Esophagus muscularis mucosa (tissue), 4 donors: ENCODE measurements around the gene ADGRL4. TPM values are rescaled to one million over a fixed set of nuclear protein-coding genes. Genes with fewer than 3 reads are reported as not detected.
"Not testable (repeated sequence)": the region's sequence is repeated elsewhere in the genome, so short reads cannot be mapped to it uniquely, and the experiment has no call there.

Experiments
- DNase-seq: peaks from one replicate; pipeline ENCODE4 v3.0.0-alpha.2; 2017; ENCODE audit errors: extremely low spot score
- H3K27ac ChIP-seq, 4 donors: fragments of 200-600 bp; sonication (generic); replicated peaks in 1 of 4; 1 replicate in 3 of 4; 2 replicates in 1 of 4; pipeline ENCODE4 v1.5.1; 2016 to 2019; ENCODE audit warnings: mild to moderate bottlenecking in 1 of 4
- H3K27me3 ChIP-seq, 4 donors: fragments of 200-600 bp; sonication (generic); one replicate each; pipeline versions ENCODE4 v1.5.1 to v1.6.0; 2016 to 2019
- H3K36me3 ChIP-seq, 4 donors: fragments of 200-600 bp; sonication (generic); one replicate each; pipeline ENCODE4 v1.5.1; 2016 to 2019
- H3K4me1 ChIP-seq, 4 donors: fragments of 200-600 bp; sonication (generic); one replicate each; pipeline ENCODE4 v1.5.1; 2016 to 2019
- H3K4me3 ChIP-seq, 4 donors: fragments of 200-600 bp; sonication (generic); 1 replicate in 2 of 4; 2 replicates in 2 of 4; pipeline ENCODE4 v1.5.1; 2016 to 2019; ENCODE audit warnings: mild to moderate bottlenecking in 4 of 4, moderate library complexity in 1 of 4
- H3K9me3 ChIP-seq, 4 donors: fragments of 200-600 bp; sonication (generic); 1 replicate in 3 of 4; 2 replicates in 1 of 4; pipeline ENCODE4 v1.5.1; 2016 to 2019
- CTCF ChIP-seq, 3 experiments: fragments of 200-600 bp in 2 of 3; fragments of 450-650 bp in 1 of 3; sonication (generic) in 2 of 3; IDR thresholded peaks; one replicate each; pipeline ENCODE4 v1.5.1; 2017 to 2019; ENCODE audit warnings: antibody characterized with exemption in 3 of 3, mild to moderate bottlenecking in 2 of 3, moderate library complexity in 1 of 3
- EP300 ChIP-seq: sonication (generic); formaldehyde crosslinking; IDR thresholded peaks from one replicate; pipeline ENCODE4 v1.6.1; 2017; ENCODE audit warnings: antibody characterized with exemption
- POLR2A ChIP-seq: fragments of 450-650 bp; IDR thresholded peaks from one replicate; pipeline ENCODE4 v1.6.1; 2017; ENCODE audit warnings: antibody characterized with exemption, moderate library complexity, mild to moderate bottlenecking, low read depth
- POLR2AphosphoS5 ChIP-seq, 2 donors: sonication (generic); formaldehyde crosslinking; IDR thresholded peaks; one replicate each; pipeline ENCODE4 v1.6.1; 2017; ENCODE audit warnings: antibody characterized with exemption in 2 of 2
- WGBS: methylation state at CpG from one replicate; pipeline ENCODE4 v1.1.5; 2018; 5-methylcytosine and 5-hydroxymethylcytosine counted together
- intact Hi-C: fragments of 100-400 bp; cut with DNase I; formaldehyde crosslinking; loops from one replicate; pipeline ENCODE4 v1.15.1; 2023
- total RNA-seq, 4 donors: library from RNA; depleted of rRNA; stranded (reverse); fragments of >200 nt; gene quantifications; one replicate each; pipeline versions ENCODE4 v1.1.0 to v1.2.1, GENCODE V29; 2016

ADGRL4 gene
- total RNA-seq, 4 donors from 2014 or later, result 18.7 to 34.9 (median 32.6) TPM

GRCh38 chr1:78980511-78980910, 26.0 kb downstream of the ADGRL4 start:
- Histone ChIP-seq H3K27me3 (no peaks in the 10 kb centered on the region), H3K4me1 (peaks cover 0 to 12% (median 8%) of the 10 kb centered on the region in 4 donors), H3K36me3 (no peaks in the 10 kb centered on the region), H3K27ac (no peak overlapping the region), H3K9me3 (no peaks in the 10 kb centered on the region), H3K4me3 (no peak overlapping the region)
- 51% methylated on average over 3 of the region's 3 CpGs for WGBS
- no peak for DNase-seq
- no peak for TF ChIP-seq EP300
- no peak for TF ChIP-seq POLR2A
- TF ChIP-seq CTCF (IDR thresholded peaks at IDR 0.05), result no peak
- TF ChIP-seq POLR2AphosphoS5 (IDR thresholded peaks at IDR 0.05), result no peak
- intact Hi-C loops, result no loop called here

GRCh38 chr1:78972723-78973122, 33.8 kb downstream of the ADGRL4 start:
- H3K4me3 ChIP-seq, result no peak overlapping the region
- H3K27me3 ChIP-seq, result no peaks in the 10 kb centered on the region
- no peak overlapping the region for H3K27ac ChIP-seq
- H3K36me3 ChIP-seq, result no peaks in the 10 kb centered on the region
- H3K9me3 ChIP-seq, result no peaks in the 10 kb centered on the region
- DNase-seq, result no peak
- TF ChIP-seq CTCF (IDR thresholded peaks at IDR 0.05) (no peak), POLR2AphosphoS5 (IDR thresholded peaks at IDR 0.05) (no peak), EP300 (no peak), POLR2A (no peak)
- H3K4me1 ChIP-seq, result no peaks in the 10 kb centered on the region
- WGBS, result 96% methylated on average over 2 of the region's 2 CpGs
- intact Hi-C loops, result no loop called here

GRCh38 chr1:78967091-78967490, 39.4 kb downstream of the ADGRL4 start:
- H3K4me3 ChIP-seq, H3K36me3 ChIP-seq, intact Hi-C loops, H3K27ac ChIP-seq, DNase-seq, H3K4me1 ChIP-seq, H3K27me3 ChIP-seq: not testable (repeated sequence)
- peaks cover 0 to 22% (median 11%) of the 10 kb centered on the region in 4 donors for H3K9me3 ChIP-seq

- Histone ChIP-seq H3K4me1 (no peaks in the 10 kb centered on the region), H3K27me3 (no peaks in the 10 kb centered on the region), H3K36me3 (no peaks in the 10 kb centered on the region), H3K4me3 (no peak overlapping the region), H3K9me3 (peaks cover 0 to 7% (median 2%) of the 10 kb centered on the region in 4 donors), H3K27ac (no peak overlapping the region)
- TF ChIP-seq POLR2AphosphoS5 (IDR thresholded peaks at IDR 0.05), result no peak
- 25% methylated on average over 2 of the region's 2 CpGs for WGBS
- intact Hi-C loops, result no loop called here
- no peak for DNase-seq
Measured at GRCh38 chr1:78958711-78959110, 47.8 kb downstream of the ADGRL4 start.

GRCh38 chr1:78950826-78951225, 55.7 kb downstream of the ADGRL4 start:
- no peaks in the 10 kb centered on the region for H3K36me3 ChIP-seq
- no peak overlapping the region for H3K4me3 ChIP-seq
- no peaks in the 10 kb centered on the region for H3K27me3 ChIP-seq
- TF ChIP-seq CTCF (IDR thresholded peaks at IDR 0.05), result no peak
- no peak for TF ChIP-seq POLR2A
- no peak for TF ChIP-seq POLR2AphosphoS5 (IDR thresholded peaks at IDR 0.05)
- TF ChIP-seq EP300, result no peak
- 88% methylated on average over 2 of the region's 2 CpGs for whole genome bisulfite sequencing
- H3K4me1 ChIP-seq, result no peaks in the 10 kb centered on the region
- intact Hi-C loops, result no loop called here
- no peak overlapping the region for H3K27ac ChIP-seq
- no peak for DNase-seq
- H3K9me3 ChIP-seq, result no peaks in the 10 kb centered on the region

- no peak for DNase-seq
- Histone ChIP-seq H3K9me3 (no peaks in the 10 kb centered on the region), H3K27me3 (no peaks in the 10 kb centered on the region), H3K27ac (no peak overlapping the region), H3K4me3 (no peak overlapping the region), H3K36me3 (no peaks in the 10 kb centered on the region), H3K4me1 (no peaks in the 10 kb centered on the region)
- intact Hi-C loops, result no loop called here
- 96% methylated on average over 2 of the region's 2 CpGs for WGBS
- TF ChIP-seq POLR2AphosphoS5 (IDR thresholded peaks at IDR 0.05) (no peak), POLR2A (no peak), EP300 (no peak), CTCF (IDR thresholded peaks at IDR 0.05) (no peak)
Measured at GRCh38 chr1:78949227-78949626, 57.3 kb downstream of the ADGRL4 start.
